Gastroesophageal sphincter (tissue), 4 donors: ENCODE measurements around the gene ETS2. TPM values are rescaled to one million over a fixed set of nuclear protein-coding genes. Genes with fewer than 3 reads are reported as not detected.

Experiments
- ATAC-seq: fragments of 150-250 bp; one replicate; pipeline ENCODE4 v1.9.1; 2016; ENCODE audit warnings: mild to moderate bottlenecking, moderate library complexity
- H3K27ac ChIP-seq, 4 donors: fragments of 200-600 bp; sonication (generic) in 3 of 4; 1 replicate in 3 of 4; 2 replicates in 1 of 4; pipeline ENCODE4 v1.5.1; 2016 to 2019
- H3K27me3 ChIP-seq: fragments of 200-600 bp; sonication (generic); one replicate; pipeline ENCODE4 v1.5.1; 2019
- H3K36me3 ChIP-seq, 2 donors: fragments of 200-600 bp; sonication (generic); one replicate each; pipeline ENCODE4 v1.5.1; 2019; ENCODE audit warnings: control low read depth in 1 of 2
- H3K4me1 ChIP-seq, 3 donors: fragments of 200-600 bp; sonication (generic); 1 replicate in 2 of 3; 2 replicates in 1 of 3; pipeline ENCODE4 v1.5.1; 2016 to 2019; ENCODE audit warnings: control low read depth in 2 of 3
- H3K4me3 ChIP-seq, 2 donors: fragments of 200-600 bp; sonication (generic); one replicate each; pipeline ENCODE4 v1.5.1; 2019; ENCODE audit warnings: mild to moderate bottlenecking in 1 of 2, moderate library complexity in 1 of 2
- H3K9me3 ChIP-seq, 3 donors: fragments of 200-600 bp; sonication (generic); one replicate each; pipeline ENCODE4 v1.5.1; 2017 to 2019; ENCODE audit warnings: control low read depth in 2 of 3
- CTCF ChIP-seq, 4 experiments: fragments of 200-600 bp in 2 of 4; fragments of 450-650 bp in 2 of 4; sonication (generic) in 1 of 4; IDR thresholded peaks; one replicate each; pipeline ENCODE4 v1.5.1; 2017 to 2019; ENCODE audit warnings: antibody characterized with exemption in 4 of 4, mild to moderate bottlenecking in 2 of 4, moderate library complexity in 2 of 4
- EP300 ChIP-seq: sonication (generic); formaldehyde crosslinking; IDR thresholded peaks from one replicate; pipeline ENCODE4 v1.6.1; 2017; ENCODE audit warnings: antibody characterized with exemption, mild to moderate bottlenecking
- POLR2A ChIP-seq, 2 donors: fragments of 450-650 bp; IDR thresholded peaks; one replicate each; pipeline ENCODE4 v1.6.1; 2017; ENCODE audit warnings: antibody characterized with exemption in 2 of 2, mild to moderate bottlenecking in 2 of 2, moderate library complexity in 1 of 2
- POLR2AphosphoS5 ChIP-seq: sonication (generic); formaldehyde crosslinking; IDR thresholded peaks from one replicate; pipeline ENCODE4 v1.6.1; 2017; ENCODE audit warnings: antibody characterized with exemption
- WGBS, 2 donors: methylation state at CpG; one replicate each; pipeline ENCODE4 v1.1.5; 2018; ENCODE audit warnings: low coverage in 1 of 2; 5-methylcytosine and 5-hydroxymethylcytosine counted together
- total RNA-seq, 4 donors: library from RNA; depleted of rRNA; stranded (reverse); fragments of >200 nt; gene quantifications; one replicate each; pipeline ENCODE4 v1.1.0, GENCODE V29; 2016

The ETS2 gene
- total RNA-seq, 4 donors from 2014 or later, result 50.9 to 169 (median 63.5) TPM

GRCh38 chr21:38869946-38870345 is 64.2 kb downstream of the ETS2 start:
- 78 to 98% methylated on average over 3 of the region's 3 CpGs for WGBS, 2 donors

More at GRCh38 chr21:38869946-38870345, 64.2 kb downstream of the ETS2 start:
- no peaks in the 10 kb centered on the region for H3K36me3 ChIP-seq
- no peak overlapping the region for H3K4me3 ChIP-seq
- no peaks in the 10 kb centered on the region for H3K4me1 ChIP-seq
- TF ChIP-seq POLR2A (IDR thresholded peaks at IDR 0.05) (no peak), CTCF (IDR thresholded peaks at IDR 0.05) (no peak), POLR2AphosphoS5 (no peak), EP300 (no peak)
- no peak for ATAC-seq
- no peaks in the 10 kb centered on the region for H3K27me3 ChIP-seq
- H3K27ac ChIP-seq, result no peak overlapping the region
- no peaks in the 10 kb centered on the region for H3K9me3 ChIP-seq
